HG03045 (cell line): ENCODE data around the gene CLASP2.
"Not testable (repeated sequence)": the region's sequence is repeated elsewhere in the genome, so short reads cannot be mapped to it uniquely, and the experiment has no call there.

Source experiments
- ATAC-seq: cut with Tn5 transposase; IDR thresholded peaks from one replicate; pipeline ENCODE4 v1.9.1; 2021; ENCODE audit warnings: mild to moderate bottlenecking, moderate library complexity; ENCODE audit not compliant: unreplicated experiment

Gene CLASP2

DNA sequence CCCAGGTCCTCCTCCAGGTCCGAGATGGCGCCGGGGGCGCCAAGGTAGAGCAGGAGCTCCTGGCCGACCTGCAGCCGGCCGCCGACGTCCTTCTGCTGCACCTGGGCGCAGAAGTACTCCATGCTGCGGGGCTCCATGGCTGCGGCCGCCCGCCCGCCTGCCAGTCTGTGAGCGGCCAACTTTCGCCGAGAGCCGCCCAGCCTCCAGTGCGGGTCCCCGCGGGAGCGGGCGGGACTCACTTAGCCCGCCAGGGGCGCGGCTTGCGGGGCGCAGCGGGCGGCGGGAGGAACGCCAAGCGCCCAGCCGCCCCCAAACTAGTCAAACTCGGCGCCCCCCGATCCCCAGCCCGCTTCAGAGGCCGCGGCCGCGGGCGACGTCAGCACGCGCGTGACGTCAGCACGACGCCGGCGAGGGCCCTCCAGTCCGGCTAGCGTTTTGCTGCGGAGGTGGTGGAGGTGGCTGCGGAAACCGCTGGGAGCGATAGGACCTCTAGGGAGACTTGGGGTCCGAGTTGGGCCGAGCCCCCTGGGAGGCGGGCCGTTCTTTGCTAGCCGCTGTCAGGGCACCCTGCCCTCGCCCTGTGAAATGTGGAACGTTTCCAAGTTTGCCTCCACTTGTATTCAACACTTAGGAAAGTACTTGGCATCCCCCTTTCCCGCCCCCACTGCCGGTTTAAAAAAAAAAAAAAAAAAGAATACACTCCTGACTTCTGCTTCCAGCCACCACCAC lies at the start of gene CLASP2:
CLASP2 (minus strand) TSS at position 389 of the 729 bp plus-strand sequence; CDS start at position 137, 252 bp downstream.
- peak; percentile 98 for ATAC-seq

DNA sequence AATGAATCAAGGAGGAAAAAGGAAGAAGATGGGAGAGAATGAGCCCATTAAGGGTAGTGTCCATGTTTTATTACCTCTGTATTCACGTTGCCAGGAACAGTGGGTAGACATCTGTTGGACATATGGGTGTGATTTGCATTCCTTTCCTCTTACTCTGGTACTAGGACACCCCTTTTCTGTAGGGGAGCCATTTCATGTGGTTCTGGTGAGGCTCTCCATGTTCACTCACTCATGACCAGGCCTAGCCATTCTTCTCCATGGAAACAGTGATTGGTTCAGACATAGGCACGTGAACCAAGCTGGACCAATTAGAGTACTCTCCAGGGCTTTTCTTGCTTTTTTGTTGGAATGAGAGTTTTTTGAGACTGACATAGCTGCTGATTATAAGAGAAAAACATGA lies 40.8 kb upstream of the CLASP2 start:
- no peak for ATAC-seq

- no peak for ATAC-seq
Measured at GRCh38 chr3:33758281-33758680, 40.2 kb upstream of the CLASP2 start.

DNA sequence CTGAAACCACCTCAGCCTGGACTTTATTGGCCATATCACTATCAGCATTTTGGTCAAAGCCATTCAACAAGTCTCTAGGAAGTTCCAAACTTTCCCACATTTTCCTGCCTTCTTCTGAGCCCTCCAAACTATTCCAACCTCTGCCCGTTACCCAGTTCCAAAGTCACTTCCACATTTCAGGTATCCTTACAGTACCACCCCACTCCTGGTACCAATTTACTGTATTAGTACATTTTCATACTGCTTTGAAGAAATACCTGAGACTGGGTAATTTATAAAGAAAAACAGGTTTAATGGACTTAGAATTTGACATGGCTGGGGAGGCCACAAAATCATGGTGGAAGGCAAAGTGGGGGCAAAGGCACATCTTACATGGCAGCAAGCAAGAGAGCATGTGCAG lies 36.3 kb upstream of the CLASP2 start:
- not testable (repeated sequence) for ATAC-seq

GRCh38 chr3:33751336-33751735 lies 33.3 kb upstream of the CLASP2 start:
- no peak for ATAC-seq

DNA sequence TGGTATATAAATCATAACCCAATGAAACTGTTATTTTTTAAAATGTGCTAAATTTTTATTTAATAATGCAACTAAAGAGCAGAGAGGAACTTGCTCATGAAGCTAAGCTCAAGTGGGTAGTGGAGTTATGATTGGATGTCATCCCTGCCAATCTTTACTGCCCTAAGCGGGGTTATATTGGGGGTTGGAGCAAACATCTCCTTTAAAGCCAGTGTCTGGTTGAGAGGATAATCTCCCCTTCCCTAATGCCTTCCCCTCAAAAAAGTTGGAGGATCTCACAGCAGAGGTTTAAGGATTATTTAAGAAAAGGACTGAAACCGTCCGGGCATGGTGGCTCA lies 32.1 kb upstream of the CLASP2 start:
- no peak for ATAC-seq

- no peak for ATAC-seq
Measured at GRCh38 chr3:33749546-33750210, 31.6 kb upstream of the CLASP2 start.

DNA sequence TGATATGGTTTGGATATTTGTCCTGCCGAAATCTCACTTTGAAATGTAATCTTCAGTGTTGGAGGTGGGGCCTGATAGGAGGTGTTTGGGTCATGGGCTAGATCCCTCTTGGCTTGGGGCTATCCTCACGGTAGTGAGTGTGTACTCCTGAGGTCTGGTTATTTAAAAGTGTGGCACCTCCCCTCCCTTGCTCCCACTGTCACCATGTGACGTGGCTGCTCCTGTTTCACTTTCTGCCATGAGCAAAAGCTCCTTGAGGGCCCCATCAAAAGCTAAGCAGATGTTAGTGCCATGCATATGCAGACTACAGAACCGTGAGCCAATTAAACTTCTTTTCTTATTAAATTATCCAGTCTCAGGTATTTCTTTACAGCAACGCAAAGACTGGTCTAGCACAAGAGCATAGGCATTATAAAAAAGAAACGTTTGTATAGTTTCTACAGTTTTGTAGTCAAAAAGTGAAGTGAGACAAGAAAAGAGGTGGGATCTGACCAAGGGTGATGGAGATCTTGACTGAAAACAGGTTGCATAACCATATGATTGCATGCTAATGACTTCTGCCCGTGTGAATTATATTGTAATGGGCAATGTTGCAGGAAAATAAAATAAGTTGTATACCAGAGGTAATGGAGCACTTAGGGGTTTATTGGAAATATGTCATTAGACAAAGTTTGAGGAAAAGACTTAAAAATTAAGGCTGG lies 28.5 kb upstream of the CLASP2 start:
- ATAC-seq, result peak; percentile 77

DNA sequence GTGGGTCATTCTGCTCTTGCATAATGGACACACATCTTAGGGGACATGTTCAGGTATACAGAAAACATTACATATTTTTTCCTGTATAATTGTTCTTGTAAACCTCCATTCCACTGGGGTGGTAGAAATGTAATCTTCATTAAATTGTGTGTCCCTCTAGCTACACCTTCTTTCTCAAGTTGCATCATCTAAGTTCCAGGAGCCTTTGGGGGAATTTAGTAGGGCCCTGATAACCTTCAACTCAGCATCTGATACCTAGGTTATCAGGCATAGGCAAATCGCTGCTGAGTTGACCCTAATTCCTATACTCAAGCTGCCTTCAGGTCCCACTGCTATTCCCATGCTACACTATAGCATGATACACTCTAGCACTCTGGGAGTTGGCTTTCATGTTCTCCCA lies 19.1 kb upstream of the CLASP2 start:
- ATAC-seq, result no peak

- ATAC-seq, result no peak
Measured at GRCh38 chr3:33732394-33732793, 14.3 kb upstream of the CLASP2 start.

DNA sequence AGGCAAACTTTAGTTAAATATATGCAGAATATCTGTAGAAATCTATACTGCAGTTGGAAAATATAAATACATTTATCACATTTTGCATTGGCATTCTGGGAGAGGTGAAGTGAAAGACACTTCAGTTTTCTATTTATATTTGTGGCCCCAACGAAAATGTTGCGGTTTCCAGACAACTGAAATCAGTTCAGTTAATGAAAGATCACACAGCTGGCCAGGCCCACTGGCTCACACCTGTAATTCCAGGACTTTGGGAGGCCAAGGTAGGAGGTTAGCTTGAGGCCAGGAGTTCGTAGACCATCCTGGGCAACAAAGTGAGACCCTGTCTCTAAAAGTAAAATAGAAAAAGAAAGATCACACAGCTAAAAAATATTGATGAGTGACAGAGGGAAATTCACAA lies 11.9 kb upstream of the CLASP2 start:
- ATAC-seq, result no peak

DNA sequence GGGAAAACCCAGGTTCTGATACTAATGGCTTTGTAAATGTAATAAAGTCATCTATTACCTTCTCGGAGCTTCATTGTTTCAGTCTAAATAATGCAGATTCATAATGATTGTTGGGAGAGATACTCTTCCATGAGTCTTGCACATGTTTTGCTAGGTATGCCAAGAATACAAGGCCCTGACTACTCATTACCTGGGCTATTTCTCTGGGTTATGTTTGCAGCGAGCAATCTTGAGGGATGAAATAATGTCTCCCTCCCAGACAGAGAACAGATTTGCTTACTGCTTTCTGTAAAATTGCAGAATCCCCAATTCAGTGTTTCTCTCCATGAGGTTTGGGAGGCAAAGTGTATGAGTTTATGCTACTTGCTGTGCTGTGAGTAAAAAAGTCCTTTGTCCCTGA lies 6.2 kb upstream of the CLASP2 start:
- ATAC-seq, result no peak

DNA sequence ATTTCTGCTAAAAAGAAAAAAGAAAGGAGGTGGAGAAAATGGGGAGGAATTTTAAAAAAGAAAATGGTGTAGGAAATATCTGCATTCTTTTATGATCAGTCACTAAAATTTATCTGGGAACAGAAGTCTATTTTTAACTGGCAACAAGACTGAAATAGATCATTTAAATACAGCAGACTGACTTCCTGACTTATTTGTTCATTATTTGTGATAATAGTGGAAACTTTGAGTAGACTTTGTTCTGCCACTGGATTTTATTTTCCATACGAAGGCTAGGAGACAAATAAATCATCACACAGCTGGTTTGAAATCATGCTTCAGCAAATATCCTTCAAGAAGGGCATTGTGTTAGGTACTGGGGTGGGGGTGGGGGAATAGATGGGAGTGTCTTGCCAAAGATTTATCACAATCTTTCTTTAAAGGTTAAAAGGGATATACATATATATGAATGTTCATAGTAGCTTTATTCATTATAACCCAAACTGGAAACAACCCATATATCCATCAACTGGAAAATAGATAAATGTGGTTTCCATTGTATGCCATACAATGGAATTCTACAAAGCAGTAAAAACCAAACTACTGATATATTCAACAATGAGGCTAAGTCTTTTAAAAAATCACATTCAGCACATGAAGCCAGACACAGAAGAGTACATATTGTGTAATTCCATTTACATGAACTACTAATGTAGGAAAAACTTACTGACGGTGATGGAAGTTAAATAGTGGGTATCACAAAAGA lies 4.7 kb upstream of the CLASP2 start:
- no peak for ATAC-seq

DNA sequence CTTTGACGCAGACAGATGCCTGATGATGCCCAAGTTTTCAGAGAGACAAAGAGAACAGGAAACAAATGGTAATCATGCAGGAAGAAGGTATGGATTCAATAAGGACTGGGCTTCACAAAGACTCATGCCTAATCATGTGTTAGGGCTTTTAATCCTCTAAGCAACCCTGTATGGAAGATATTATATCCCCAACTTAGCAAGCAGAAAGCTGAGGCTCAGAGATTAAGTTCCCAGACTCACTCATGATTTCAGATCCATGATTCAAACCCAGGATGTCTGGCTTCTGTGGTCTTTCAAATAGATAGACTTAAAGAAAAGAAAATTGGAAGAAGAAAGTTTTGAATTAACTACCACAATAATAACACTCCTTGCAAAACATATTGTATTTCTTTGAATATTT lies 4.1 kb upstream of the CLASP2 start:
- ATAC-seq, result no peak

DNA sequence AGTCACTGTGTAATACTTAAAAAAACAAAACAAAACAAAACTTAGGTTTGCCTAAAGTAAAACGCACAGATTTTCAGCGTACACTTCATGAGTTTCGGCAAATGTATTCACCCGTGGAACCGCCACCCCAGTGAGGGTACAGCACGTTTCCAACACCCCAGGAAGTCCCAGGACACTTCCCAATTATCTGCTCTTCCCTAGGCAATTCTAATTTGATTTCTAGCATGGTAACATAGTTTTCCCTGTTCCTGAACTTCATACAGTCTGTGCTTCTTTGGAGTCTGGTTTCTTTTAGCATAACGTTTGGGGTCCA lies 497 bp upstream of the CLASP2 start:
- no peak for ATAC-seq

DNA sequence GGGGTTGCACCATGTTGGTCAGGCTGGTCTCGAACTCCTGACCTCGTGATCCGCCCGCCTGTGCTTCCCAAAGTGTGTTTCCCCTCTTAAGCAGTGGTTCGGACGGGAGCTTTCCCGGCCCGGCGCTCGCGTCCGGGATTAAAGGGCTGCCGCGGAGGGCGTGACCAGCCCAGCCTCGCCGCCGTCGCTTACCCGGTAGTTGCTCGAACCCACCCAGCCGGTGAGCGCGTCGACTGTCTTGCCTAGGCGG lies 513 bp downstream of the CLASP2 start:
- ATAC-seq, result peak; percentile 69

GRCh38 chr3:33716227-33716626 lies 1.8 kb downstream of the CLASP2 start:
- ATAC-seq, result no peak

DNA sequence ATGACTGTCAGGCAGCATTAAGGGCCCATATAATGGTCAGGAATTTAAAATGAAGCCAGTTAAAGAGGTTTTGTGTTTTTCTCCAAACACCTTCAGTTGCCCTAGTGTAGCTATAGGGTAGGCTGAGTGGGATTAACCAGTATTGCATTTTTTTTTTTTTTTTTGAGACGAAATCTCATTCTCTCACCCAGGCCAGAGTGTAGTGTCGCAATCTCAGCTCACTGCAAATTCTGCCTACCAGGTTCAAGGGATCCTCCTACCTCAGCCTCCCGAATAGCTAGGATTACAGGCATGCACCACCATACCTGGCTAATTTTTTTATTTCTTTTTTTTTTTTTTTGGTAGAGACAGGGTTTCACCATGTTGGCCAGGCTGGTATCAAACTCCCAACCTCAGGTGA lies 7.0 kb downstream of the CLASP2 start:
- ATAC-seq, result no peak

DNA sequence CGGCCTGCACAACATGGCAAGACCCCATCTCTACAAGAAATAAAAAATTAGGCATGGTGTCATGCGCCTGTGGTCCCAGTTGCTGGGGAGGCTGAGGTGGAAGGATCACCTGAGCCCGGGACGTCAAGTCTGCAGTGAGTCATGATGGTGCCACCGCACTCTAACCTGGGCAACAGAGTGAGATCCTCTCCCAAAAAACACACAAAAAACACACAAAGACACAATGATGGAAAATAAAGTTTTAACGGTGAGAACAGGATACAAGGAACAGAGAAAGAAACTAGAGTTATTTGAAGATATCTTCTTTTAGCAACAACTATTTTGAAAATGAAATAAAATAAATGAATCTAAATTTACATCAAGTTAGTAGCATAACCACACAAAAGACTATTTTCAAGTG lies 12.0 kb downstream of the CLASP2 start:
- no peak for ATAC-seq

DNA sequence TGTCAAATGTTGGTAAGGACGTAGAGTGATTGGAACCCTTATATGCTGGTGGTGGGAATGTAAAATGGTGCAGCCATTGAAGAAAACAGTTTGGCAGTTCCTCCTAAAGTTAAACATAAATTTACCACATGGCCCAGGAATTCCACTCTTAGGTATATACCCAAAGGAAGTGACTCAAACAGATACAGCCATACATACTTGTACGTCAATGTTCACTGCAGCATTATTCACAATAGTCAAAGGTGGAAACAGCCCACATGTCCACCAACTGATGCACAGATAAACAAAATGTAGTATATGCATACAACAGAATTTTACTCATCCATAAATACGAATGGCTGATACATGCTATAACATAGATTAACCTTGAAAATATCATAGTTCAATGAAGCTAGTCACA lies 13.2 kb downstream of the CLASP2 start:
- no peak for ATAC-seq

DNA sequence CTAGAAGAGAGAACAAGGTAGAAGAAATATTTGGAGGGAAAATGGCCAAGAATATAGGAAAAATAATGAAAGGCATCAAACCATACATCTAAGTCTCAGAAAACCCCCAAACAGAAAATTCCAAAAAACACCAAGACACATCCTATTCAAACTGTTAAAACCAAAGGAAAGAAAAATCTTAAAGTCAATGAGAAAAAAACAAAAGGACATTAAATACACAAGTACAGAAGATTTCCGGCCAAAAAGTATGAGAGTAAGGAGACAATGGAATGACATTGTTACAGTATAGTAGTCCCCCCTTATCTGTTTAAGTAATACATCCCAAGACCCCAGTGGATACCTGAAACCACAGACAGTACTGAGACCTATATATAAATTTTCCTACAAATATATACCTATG lies 18.8 kb downstream of the CLASP2 start:
- no peak for ATAC-seq

DNA sequence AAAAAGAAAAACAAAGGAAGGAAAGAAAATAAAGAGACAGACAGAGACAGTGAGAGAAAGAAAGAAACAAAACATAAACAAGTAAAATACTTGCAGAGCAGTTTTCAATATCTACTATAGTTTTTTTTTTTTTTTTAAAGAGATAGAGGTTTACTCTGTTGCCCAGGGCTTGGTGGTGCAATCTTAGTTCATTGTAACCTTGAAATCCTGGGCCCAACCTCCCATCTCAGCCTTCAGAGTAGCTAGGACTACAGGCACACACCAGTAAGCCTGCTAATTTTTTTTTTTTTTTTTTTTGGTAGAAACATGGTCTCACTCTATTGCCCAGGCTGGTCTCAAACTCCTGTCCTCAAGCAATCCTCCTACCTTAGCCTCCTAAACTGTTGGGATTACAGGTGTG lies 23.1 kb downstream of the CLASP2 start:
- no peak for ATAC-seq
